Measurements from ENCODE around the gene ABHD16B. TPM values are rescaled to one million over a fixed set of nuclear protein-coding genes. Genes with fewer than 3 reads are reported as not detected.

The ABHD16B gene
- total RNA-seq, 1 experiment from 2014 or later = not detected

GRCh38 chr20:63884506-63885263 is 23.4 kb downstream of the ABHD16B start:
- in situ Hi-C loops (cut with HindIII; ENCODE audit: low pct_unique_long_range_greater_than_20kb, low sequenced_read_pairs) = no loop called here
- no peak for DNase-seq (ENCODE audit: low read depth, low spot score)

GRCh38 chr20:63885264-63886053 is 24.2 kb downstream of the ABHD16B start:
- in situ Hi-C loops (cut with HindIII; ENCODE audit: low pct_unique_long_range_greater_than_20kb, low sequenced_read_pairs) = no loop called here
- DNase-seq (ENCODE audit: low read depth, low spot score) = no peak

GRCh38 chr20:63886054-63886419 is 24.7 kb downstream of the ABHD16B start:
- in situ Hi-C loops (cut with HindIII; ENCODE audit: low pct_unique_long_range_greater_than_20kb, low sequenced_read_pairs) = no loop called here
- no peak for DNase-seq (ENCODE audit: low read depth, low spot score)

GRCh38 chr20:63886921-63887320 is 25.6 kb downstream of the ABHD16B start:
- in situ Hi-C loops (cut with HindIII; ENCODE audit: low pct_unique_long_range_greater_than_20kb, low sequenced_read_pairs) = no loop called here

GRCh38 chr20:63889241-63890200 is 28.2 kb downstream of the ABHD16B start:
- in situ Hi-C loops (cut with HindIII; ENCODE audit: low pct_unique_long_range_greater_than_20kb, low sequenced_read_pairs) = no loop called here
- DNase-seq (ENCODE audit: low read depth, low spot score) = no peak

More at GRCh38 chr20:63886921-63887320, 25.6 kb downstream of the ABHD16B start:
- no peak for DNase-seq (ENCODE audit: low read depth, low spot score)

- DNase-seq (ENCODE audit: low read depth, low spot score) = no peak
- in situ Hi-C loops (cut with HindIII; ENCODE audit: low pct_unique_long_range_greater_than_20kb, low sequenced_read_pairs) = no loop called here
Measured at GRCh38 chr20:63890201-63890576, 28.9 kb downstream of the ABHD16B start.

GRCh38 chr20:63890616-63891015 is 29.3 kb downstream of the ABHD16B start:
- DNase-seq (ENCODE audit: low read depth, low spot score) = no peak
- in situ Hi-C loops (cut with HindIII; ENCODE audit: low pct_unique_long_range_greater_than_20kb, low sequenced_read_pairs) = no loop called here

GRCh38 chr20:63891061-63892002 is 30.0 kb downstream of the ABHD16B start:
- in situ Hi-C loops (cut with HindIII; ENCODE audit: low pct_unique_long_range_greater_than_20kb, low sequenced_read_pairs) = no loop called here
- DNase-seq (ENCODE audit: low read depth, low spot score) = no peak

GRCh38 chr20:63892402-63892801 is 31.1 kb downstream of the ABHD16B start:
- in situ Hi-C loops (cut with HindIII; ENCODE audit: low pct_unique_long_range_greater_than_20kb, low sequenced_read_pairs) = no loop called here
- no peak for DNase-seq (ENCODE audit: low read depth, low spot score)

- in situ Hi-C loops (cut with HindIII; ENCODE audit: low pct_unique_long_range_greater_than_20kb, low sequenced_read_pairs) = no loop called here
- no peak for DNase-seq (ENCODE audit: low read depth, low spot score)
Measured at GRCh38 chr20:63893999-63894357, 32.7 kb downstream of the ABHD16B start.

GRCh38 chr20:63894358-63895201 is 33.3 kb downstream of the ABHD16B start, which contains the start of gene DNAJC5:
DNAJC5 (plus strand) TSS chr20:63895126; CDS start chr20:63928346, 33,220 bp downstream.
- in situ Hi-C loops (cut with HindIII; ENCODE audit: low pct_unique_long_range_greater_than_20kb, low sequenced_read_pairs) = no loop called here
- DNase-seq (ENCODE audit: low read depth, low spot score) = peak; percentile 95

GRCh38 chr20:63895202-63895951 is 34.1 kb downstream of the ABHD16B start:
- in situ Hi-C loops (cut with HindIII; ENCODE audit: low pct_unique_long_range_greater_than_20kb, low sequenced_read_pairs) = no loop called here
- DNase-seq (ENCODE audit: low read depth, low spot score) = no peak

GRCh38 chr20:63895952-63896263 is 34.6 kb downstream of the ABHD16B start:
- DNase-seq (ENCODE audit: low read depth, low spot score) = no peak
- in situ Hi-C loops (cut with HindIII; ENCODE audit: low pct_unique_long_range_greater_than_20kb, low sequenced_read_pairs) = no loop called here

GRCh38 chr20:63896264-63897105 is 35.2 kb downstream of the ABHD16B start:
- DNase-seq (ENCODE audit: low read depth, low spot score) = no peak
- in situ Hi-C loops (cut with HindIII; ENCODE audit: low pct_unique_long_range_greater_than_20kb, low sequenced_read_pairs) = no loop called here

Data from SK-MEL-5 (cell line).